Activated CD4-positive, alpha-beta T cell treated with anti-CD3 and anti-CD28 coated beads, Interleukin-10, Interleukin-2, amounts not matched to agents 100 ng/mL and 50 ng/mL, durations not matched to agents 16 hours and 8 hours (primary cell): ENCODE measurements around the gene GHRL.

Experiments
- DNase-seq: peaks from one replicate; pipeline ENCODE4 v3.0.0-alpha.2; 2020

GHRL gene

GRCh38 chr3:10294030-10294586, 1.4 kb upstream of the GHRL start:
- no peak for DNase-seq

GRCh38 chr3:10291641-10292040, 1.1 kb downstream of the GHRL start:
- no peak for DNase-seq

- DNase-seq = no peak
Observed at GRCh38 chr3:10290481-10291176, 2.1 kb downstream of the GHRL start.

DNA sequence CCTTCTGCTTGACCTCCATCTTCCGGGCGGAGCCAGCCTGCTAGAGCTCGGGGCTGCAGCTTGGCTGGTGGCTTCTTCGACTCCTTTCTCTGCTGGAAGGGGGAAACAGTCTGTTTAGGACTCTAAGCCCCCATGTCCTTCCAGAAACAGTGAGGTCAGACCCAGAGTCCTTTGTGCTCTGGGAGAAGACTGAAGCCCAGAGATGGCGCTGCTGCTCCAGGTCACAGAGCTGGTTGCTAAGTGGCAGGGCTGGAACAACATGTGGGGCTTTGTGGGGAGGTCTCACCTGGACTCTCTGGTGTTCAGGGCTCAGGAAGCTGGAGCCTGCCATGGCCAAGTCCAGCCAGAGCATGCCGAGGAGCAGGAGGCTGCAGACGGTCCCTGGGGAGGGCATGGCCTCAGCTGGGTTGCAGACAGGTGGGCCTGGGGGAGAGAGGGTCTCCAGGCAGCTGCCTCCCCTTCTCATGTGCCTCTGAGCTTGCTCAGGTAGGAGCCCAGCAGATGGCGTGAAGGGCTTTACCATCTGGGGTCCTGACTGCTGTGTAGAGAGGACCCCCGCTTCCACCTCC, 2.9 kb downstream of the GHRL start:
- DNase-seq = no peak

DNA sequence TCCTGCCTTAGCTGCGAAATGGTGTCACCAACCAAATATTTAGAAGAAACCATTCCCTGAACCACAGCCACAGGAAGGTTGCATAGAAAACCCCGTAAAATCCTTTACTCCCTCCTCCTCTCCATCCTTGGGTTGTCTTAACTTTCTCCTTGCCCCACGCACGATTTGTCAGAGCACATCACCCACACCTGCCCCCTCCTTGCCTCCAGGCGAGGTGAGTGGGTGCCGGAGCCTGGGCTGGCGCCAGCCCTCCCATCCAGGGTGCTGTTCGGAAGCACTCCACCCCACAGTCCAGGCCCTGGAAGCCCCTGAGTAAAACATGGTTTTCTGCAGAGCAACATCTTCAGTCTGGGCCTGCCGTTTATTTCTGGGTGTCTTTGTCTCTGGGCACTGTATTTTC, 3.7 kb downstream of the GHRL start:
- no peak for DNase-seq

GRCh38 chr3:10288575-10288960, 4.2 kb downstream of the GHRL start:
- DNase-seq = no peak

- DNase-seq = no peak
Observed at GRCh38 chr3:10287936-10288574, 4.7 kb downstream of the GHRL start.

DNA sequence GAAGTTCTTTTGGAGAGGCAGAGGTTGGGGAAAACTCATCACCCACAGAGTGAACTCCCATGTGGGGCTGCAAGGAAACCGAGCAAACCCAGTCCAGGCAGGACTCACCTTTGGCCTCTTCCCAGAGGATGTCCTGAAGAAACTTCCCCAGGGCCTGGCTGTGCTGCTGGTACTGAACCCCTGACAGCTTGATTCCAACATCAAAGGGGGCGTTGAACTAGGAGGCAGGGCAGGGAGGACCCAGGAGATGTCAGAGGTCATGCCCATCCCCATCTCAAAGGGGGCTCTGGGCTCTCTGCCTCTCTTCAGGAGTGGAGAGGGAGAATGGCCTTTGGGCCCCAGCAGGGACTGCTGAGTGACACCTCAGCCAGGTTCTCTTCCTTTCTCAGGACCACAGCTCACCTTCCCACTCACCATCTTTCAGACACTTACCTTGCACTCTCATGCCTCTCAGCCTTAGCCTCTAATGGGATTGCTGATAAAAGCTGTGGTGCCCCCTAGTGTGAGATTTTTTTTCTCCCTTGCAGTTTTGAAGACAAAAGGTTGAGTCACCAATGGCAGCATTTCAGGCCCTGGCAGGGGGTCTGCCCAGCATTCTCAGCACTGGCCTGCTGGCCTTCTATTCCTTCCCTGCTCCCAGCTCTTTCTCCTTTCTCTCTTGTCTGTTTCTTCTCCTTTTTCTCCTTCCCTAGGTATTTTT, 6.0 kb downstream of the GHRL start:
- DNase-seq = peak; percentile 60

GRCh38 chr3:10286133-10286524, 6.6 kb downstream of the GHRL start:
- no peak for DNase-seq

GRCh38 chr3:10285272-10286132, 7.2 kb downstream of the GHRL start:
- DNase-seq = peak; percentile 41

- peak; percentile 80 for DNase-seq
Observed at GRCh38 chr3:10284496-10284895, 8.3 kb downstream of the GHRL start.

DNA sequence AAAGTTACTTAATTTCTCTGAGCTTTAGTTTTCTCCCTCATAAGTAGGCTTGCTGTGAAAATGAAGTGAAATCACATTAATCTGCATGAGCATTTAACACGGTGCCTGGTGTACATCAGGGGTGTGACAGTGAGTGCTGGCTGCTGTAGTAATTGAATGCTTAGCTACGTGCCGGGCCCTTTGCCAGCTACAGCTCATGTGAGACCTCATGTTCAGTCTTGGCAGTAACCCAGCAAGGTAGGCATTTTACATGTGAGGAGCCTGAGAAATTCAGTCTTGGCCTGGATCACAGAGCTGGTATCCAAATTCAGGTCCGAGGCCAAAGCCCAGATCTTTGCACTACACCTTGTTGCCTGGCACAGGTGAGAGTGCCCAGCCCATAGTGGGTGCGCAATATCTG, 9.1 kb downstream of the GHRL start:
- no peak for DNase-seq

GRCh38 chr3:10281951-10282350, 10.8 kb downstream of the GHRL start:
- no peak for DNase-seq

GRCh38 chr3:10280571-10280970, 12.2 kb downstream of the GHRL start:
- no peak for DNase-seq

DNA sequence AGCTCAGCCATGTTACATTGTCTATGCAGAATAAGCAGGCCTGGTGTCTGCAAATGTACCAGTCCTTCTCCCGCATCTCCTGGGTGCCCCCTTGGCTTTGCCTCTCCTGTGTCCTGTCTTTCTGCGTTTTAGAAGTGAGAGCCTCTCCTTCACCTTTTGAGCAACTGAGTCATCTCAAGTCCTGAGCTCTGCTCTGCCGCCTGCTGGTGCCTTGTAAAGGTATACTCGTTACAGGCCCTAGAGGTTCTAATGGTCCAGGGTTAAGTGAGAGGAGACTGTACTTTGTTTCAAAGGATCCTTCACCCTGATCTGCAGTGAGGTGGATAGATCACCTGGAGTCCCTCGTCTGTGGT, 12.6 kb downstream of the GHRL start:
- DNase-seq = peak; percentile 32

GRCh38 chr3:10279384-10280176, 13.2 kb downstream of the GHRL start:
- DNase-seq = no peak

DNA sequence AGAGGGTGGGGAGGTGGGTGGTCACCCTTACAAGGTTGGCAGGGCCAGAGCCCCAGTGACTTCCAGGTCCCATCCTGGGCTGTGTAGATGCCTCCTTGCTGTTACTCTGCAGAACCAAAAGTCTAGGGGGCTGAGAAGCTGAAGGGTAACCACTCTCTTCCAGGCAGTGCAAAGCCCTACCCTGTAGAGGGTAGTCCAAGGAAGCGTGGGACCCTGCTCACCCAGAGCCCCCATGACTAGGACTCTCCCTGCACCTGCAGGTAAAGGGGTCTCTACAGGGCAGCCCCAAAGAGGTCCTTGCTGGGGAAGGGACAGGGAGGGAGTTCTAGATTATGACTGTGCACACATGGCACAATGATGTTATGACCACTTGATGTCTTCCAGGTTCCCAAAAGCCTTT, 14.2 kb downstream of the GHRL start:
- no peak for DNase-seq

DNA sequence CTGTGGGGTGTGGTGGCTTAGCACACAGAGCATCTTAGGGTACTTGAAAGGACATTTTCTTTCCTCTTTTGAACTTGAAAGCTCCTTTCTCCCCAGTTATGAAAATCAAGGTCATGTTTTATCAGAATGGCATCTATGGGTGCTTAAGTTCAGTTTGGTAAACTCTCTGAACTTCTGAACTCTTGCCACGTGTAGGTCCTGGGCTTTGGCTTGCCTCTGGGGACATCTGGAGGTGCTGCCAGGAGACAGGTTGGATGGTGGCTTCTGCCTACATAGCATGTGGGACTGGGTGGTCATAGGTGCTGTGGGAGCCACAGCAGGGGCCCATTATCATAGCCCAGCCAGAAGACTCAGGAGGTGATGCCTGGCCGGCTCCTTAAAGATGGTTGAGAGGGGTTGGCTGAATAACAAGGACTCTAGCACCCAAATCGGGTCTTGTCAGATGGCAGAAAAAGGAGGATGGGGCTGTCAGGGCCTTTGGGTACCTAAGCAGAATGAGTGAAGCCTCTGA, 15.6 kb downstream of the GHRL start:
- no peak for DNase-seq

DNA sequence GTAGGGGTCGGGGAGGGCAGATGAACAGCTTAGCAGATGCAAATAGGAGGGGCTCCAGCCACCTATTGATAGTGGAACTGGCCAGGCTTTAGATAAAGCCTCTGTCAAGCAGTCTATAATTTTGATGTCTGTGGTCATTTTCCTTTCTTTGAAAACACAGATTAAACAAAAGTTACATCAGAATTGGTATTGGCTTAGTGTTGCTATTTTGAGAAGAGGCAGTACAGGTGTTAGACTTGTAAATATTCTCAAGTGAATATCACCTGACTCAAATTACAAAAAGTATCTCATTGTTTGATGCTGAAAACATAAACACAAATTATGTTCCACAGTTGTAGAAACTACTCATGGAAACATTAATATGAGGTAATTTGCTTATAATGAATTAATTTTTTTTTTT, 18.1 kb downstream of the GHRL start:
- DNase-seq = no peak

DNA sequence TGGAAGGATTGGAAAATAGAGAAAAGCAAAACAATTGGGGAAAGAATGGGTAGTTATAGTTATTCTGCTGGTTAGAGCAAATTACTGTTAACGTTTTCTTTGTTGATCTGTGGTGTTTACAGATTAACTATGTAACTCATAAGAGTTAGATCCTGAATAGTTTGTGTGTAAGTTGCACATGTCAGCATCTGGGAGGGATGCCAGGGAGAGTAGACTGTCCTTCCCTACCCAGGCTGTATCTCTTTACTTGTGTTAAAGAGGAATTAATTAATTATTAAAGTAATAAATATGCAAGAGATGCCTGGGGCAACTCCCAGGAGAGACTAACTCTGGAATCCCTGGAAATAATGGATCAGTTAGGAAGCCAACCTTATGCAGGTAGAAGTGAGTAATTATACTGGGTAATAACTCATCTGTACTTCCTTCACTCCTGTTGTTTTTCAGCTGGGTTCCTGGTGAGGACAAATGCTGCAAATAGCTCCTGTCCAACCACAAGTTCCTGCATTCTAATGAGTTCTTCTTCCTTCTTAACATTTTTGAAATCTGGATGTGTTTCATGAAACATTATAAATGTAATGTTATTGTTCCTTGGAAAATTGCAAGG, 18.9 kb downstream of the GHRL start:
- DNase-seq = no peak

- no peak for DNase-seq
Observed at GRCh38 chr3:10272977-10273376, 19.8 kb downstream of the GHRL start.
